Astrocyte of the cerebellum (primary cell): ENCODE results near the gene HERPUD1.
"Not testable (repeated sequence)": the region's sequence is repeated elsewhere in the genome, so short reads cannot be mapped to it uniquely, and the experiment has no call there.

Experiments used
- DNase-seq: peaks from one replicate; pipeline ENCODE4 v3.0.0-alpha.2; 2011; ENCODE audit warnings: low read depth
- H3K4me3 ChIP-seq: 2 replicates; pipeline ENCODE4 v1.5.1; 2011; ENCODE audit warnings: mild to moderate bottlenecking, low read depth, low read length, moderate library complexity
- in situ Hi-C: cut with HindIII; loops from 2 replicates; pipeline ENCODE4 v1.10.0; 2017; ENCODE audit warnings: low sequenced_read_pairs
- TF ChIP-seq, protein P1 (sequence below): IDR thresholded peaks from 2 replicates; pipeline ENCODE4 v1.5.1; 2012; ENCODE audit warnings: low read length, low read depth, moderate library complexity, mild to moderate bottlenecking; ENCODE audit errors: missing control alignments

The HERPUD1 gene

DNA sequence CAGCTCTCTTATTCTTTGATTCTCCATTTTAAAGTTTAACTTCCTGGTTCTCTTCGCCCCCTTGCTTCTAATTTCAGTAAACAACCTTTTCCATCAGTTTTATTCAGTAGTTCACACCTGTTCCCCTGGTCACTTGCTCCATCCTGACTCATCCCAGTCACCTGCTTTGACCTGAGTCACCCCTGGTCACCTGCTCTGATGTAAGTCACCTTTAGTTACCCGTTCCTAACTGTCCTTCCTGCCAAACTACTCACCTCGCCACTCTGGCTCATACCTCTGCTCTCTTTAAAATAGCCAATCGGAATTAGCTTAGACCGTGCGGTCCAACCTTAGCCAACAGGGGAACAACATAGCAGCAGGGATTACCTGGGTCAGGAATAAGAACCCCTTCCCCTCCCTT lies 52.7 kb downstream of the HERPUD1 start:
- DNase-seq, result no peak
- TF ChIP-seq, protein P1, sequence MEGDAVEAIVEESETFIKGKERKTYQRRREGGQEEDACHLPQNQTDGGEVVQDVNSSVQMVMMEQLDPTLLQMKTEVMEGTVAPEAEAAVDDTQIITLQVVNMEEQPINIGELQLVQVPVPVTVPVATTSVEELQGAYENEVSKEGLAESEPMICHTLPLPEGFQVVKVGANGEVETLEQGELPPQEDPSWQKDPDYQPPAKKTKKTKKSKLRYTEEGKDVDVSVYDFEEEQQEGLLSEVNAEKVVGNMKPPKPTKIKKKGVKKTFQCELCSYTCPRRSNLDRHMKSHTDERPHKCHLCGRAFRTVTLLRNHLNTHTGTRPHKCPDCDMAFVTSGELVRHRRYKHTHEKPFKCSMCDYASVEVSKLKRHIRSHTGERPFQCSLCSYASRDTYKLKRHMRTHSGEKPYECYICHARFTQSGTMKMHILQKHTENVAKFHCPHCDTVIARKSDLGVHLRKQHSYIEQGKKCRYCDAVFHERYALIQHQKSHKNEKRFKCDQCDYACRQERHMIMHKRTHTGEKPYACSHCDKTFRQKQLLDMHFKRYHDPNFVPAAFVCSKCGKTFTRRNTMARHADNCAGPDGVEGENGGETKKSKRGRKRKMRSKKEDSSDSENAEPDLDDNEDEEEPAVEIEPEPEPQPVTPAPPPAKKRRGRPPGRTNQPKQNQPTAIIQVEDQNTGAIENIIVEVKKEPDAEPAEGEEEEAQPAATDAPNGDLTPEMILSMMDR, result no peak
- no peak overlapping the region for H3K4me3 ChIP-seq
- in situ Hi-C loops, result no loop called here

DNA sequence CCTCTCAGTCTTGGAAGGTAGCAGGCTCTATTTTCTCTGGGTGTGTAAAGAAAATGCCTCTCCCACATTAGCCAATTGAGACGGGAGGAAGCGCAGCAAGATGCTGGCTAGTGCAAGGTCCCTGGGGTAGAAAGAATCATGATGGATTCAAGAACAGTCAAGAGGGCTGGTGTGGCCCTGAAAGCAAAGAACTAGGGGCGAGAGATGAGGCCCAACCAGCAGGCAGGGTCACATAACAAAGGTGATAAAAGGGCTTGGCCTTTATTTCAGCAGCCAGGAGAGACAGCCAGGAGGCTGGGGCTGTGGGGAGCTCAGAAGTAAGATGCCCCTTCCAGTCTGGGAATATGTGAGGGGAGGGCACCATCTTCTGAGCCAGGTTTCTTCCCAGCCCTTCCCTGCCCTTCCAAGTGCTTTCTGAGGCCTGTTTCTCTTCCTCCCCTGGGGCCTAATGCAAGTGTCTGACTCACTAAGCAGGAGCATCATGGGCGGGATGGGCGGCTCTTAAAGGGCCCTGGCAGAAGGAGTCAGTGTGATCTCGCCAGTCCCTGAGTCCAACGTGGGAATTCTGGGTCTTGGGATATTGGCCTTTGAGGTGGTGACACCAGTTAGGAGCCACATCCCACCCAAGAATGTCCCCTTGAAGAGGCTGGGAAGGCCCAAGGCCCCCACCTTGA lies 53.5 kb downstream of the HERPUD1 start:
- H3K4me3 ChIP-seq, result no peak overlapping the region
- peak; percentile 35 for DNase-seq
- TF ChIP-seq, protein P1, result no peak
- in situ Hi-C loops, result no loop called here

DNA sequence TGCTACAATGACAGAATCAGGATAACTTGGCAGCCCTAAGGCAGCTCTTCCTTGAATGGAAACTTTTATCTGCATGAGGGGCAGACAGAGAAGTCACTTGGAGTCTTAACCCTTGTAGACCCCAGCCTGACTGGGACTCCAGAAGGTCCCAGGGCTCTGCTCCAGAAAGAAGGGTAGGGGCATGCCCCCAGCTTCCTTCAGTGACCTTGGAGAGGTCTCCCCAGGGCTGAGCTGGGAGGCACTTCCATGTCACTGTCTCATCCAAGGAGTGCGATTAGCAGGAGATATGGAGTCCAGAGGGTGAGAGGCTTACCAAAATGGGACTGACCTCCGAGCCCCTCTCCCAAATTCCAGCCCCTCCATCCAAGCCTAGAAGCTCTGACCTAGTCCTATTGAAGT lies 54.0 kb downstream of the HERPUD1 start:
- TF ChIP-seq, protein P1, result no peak
- no peak overlapping the region for H3K4me3 ChIP-seq
- DNase-seq, result no peak
- in situ Hi-C loops, result no loop called here

DNA sequence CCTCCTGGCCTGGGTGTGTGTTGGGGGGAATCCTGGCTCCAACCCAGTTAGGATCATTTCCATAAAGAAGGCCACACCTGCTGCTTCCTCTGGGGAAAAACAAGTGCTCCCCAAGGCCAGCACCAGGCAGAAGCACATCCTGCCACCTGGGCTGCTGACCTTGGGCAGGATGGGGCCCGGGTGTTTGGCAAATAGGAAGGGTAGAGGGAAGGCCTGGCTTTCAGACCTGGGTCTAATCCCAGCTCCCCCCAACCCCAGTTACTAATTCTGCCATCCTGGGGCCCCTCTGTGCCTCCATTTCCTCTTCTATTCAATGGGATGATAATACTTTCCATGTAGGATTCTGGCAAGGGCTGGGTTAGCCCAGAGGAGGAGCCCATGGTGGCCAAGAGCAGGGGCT lies 54.4 kb downstream of the HERPUD1 start:
- no peak for DNase-seq
- TF ChIP-seq, protein P1, result no peak
- in situ Hi-C loops, result no loop called here
- H3K4me3 ChIP-seq, result no peak overlapping the region

DNA sequence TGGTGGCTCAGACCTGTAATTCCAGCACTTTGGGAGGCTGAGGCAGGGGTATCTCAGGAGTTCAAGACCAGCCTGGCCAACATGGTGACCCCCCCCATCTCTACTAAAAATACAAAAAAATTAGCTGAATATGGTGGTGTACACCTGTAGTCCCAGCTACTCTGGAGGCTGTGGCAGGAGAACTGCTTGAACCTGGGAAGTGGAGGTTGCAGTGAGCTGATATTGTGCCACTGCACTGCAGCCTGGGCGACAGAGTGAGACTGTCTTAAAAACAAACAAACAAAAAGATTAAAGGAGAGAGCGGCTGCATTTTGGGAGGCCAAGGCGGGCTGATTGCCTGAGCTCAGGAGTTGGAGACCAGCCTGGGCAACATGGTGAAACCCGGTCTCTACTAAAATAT lies 55.0 kb downstream of the HERPUD1 start:
- DNase-seq, H3K4me3 ChIP-seq, in situ Hi-C loops: not testable (repeated sequence)

DNA sequence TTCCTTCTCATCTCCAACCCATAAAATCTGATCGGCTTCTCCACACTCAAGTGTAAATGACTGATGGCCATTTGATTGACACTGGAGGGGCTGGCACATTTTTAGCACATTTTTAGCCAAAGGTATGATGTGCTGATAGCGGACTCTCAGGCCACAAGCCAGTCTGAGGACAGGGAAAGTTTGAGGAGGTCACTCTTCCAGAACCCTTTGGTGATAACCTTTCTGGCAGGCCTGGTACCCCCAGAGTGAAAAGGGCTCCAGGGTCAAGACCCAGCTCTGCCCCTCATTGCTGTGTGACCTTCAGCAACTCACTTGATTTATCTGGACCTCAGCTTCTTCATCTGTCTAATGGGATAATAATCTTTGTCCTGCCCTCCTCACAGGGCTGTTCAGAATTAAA lies 55.8 kb downstream of the HERPUD1 start:
- TF ChIP-seq, protein P1, result no peak
- in situ Hi-C loops, result no loop called here
- H3K4me3 ChIP-seq, result no peak overlapping the region
- DNase-seq, result no peak

DNA sequence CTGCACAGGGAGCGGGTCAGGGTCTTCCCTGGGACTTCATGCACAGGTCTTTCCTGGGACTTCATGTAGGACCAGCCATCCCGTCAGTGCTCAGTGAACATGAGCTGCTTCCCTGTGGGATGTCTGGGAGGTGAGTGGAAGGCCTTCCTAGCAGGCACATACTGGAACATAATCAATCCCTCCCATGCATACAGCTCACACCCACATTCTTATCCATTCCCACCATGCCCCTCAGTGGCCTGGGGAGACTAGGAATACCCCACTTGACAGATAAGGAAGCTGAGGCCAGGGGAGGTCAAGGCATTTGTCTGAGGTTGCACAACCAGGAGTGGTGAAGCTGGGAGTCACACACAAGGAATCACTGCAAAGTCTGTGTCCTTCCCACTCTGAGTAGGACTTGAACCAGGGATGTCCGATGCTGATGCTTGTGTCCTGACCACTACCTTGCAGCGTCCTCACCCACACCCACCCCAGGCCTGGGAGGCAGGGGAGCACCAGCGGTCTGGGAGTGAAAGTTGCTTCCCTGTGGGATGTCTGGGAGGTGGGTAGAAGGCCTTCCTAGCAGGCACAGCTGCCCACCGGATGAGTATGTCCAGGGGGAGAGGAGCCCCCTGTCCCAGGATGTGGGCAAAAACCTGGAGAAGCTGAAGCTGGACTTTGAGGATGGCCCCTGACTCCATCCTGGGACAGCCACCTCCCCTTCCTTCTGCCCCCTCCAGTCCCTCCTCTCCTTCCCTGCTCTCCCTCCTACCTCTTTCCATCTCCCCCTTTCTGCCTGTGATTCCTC lies 56.4 kb downstream of the HERPUD1 start:
- TF ChIP-seq, protein P1, result no peak
- peak overlapping the region; percentile 71 for H3K4me3 ChIP-seq
- in situ Hi-C loops, result no loop called here
- DNase-seq, result no peak
